Measurements from ENCODE around the gene HNRNPF. TPM values are rescaled to one million over a fixed set of nuclear protein-coding genes. Genes with fewer than 3 reads are reported as not detected.

Gene HNRNPF
- total and polyA plus RNA-seq, 2 of the 4 experiments (the other 2 are of a cell fraction), result 169 to 207 TPM

- H2BK5ac ChIP-seq (ENCODE audit: low read depth, low read length, poor library complexity, severe bottlenecking), result no peak overlapping the region
- H4K20me1 ChIP-seq (ENCODE audit: insufficient read depth, low read length), result no peaks in the 10 kb centered on the region
- no peak overlapping the region for H2BK20ac ChIP-seq (ENCODE audit: low read depth, low read length)
- no peak overlapping the region for H2BK15ac ChIP-seq (ENCODE audit: low read depth, low read length)
- POLR2A ChIA-PET (ENCODE audit: unreplicated experiment), result interaction anchor here (0.6 kb wide), 2 partner anchors 9 to 11 kb away, joined by 3 to 5 read pairs; no protein-coding TSS in a partner anchor
- peaks cover 16% of the 10 kb centered on the region for H3K27me3 ChIP-seq (ENCODE audit: control insufficient read depth, insufficient read depth, low read length)
- no peak overlapping the region for H4K8ac ChIP-seq (ENCODE audit: low read depth in 2 of 2, low read length in 2 of 2)
- H3K4me1 ChIP-seq (ENCODE audit: control insufficient read depth, insufficient read depth, low read length), result no peaks in the 10 kb centered on the region
- no peak overlapping the region for H2AFZ ChIP-seq (replicated peaks; ENCODE audit: low read length, poor library complexity)
- H3K79me1 ChIP-seq (ENCODE audit: low read depth in 1 of 2, low read length in 2 of 2), result no peaks in the 10 kb centered on the region
- H3K36me3 ChIP-seq (ENCODE audit: control insufficient read depth, insufficient read depth, low read length), result no peaks in the 10 kb centered on the region
- no peak overlapping the region for H3K4ac ChIP-seq (ENCODE audit: low read depth, low read length)
- H4K91ac ChIP-seq (ENCODE audit: insufficient read depth, low read depth, low read length), result no peak overlapping the region
- H2AK9ac ChIP-seq (replicated peaks; ENCODE audit: low read depth, low read length, poor library complexity), result no peak overlapping the region
- CTCF ChIA-PET, result no interaction called here
- no peaks in the 10 kb centered on the region for H3K9me1 ChIP-seq (ENCODE audit: insufficient read depth, low read length)
- H3K23ac ChIP-seq (ENCODE audit: low read depth, low read length), result no peak overlapping the region
- no peak overlapping the region for H4K5ac ChIP-seq (ENCODE audit: low read depth, low read length)
- H3K9ac ChIP-seq (ENCODE audit: low read depth, low read length), result no peak overlapping the region
- no TSS peak for BruUV-seq (replicated peaks)
- H3K9me3 ChIP-seq (ENCODE audit: control insufficient read depth, insufficient read depth, low read length), result no peaks in the 10 kb centered on the region
- no peak overlapping the region for H2BK120ac ChIP-seq (ENCODE audit: low read depth, low read length)
- DNase-seq (no peak), ATAC-seq (ENCODE audit: low read depth) (no peak)
- no CpG with 5 or more reads among the region's 3 CpGs for WGBS, 2 experiments (ENCODE audit: extremely low coverage in 2 of 2, insufficient read length in 1 of 2)
- H3K4me3 ChIP-seq (ENCODE audit: insufficient read depth, low read depth, low read length), result no peak overlapping the region
- TF ChIP-seq RAD21 (IDR thresholded peaks at IDR 0.05; ENCODE audit: low read length), result no peak
- TF ChIP-seq NFE2L2 (IDR thresholded peaks at IDR 0.05; ENCODE audit: low read depth, low read length), result no peak
- no peak for TF ChIP-seq CHD1 (IDR thresholded peaks at IDR 0.05; ENCODE audit: low read depth, low read length)
- TF ChIP-seq MXI1 (IDR thresholded peaks at IDR 0.05; ENCODE audit: borderline replicate concordance, low read depth, low read length), result no peak
- no peak for TF ChIP-seq MAFK (IDR thresholded peaks at IDR 0.05; ENCODE audit: low read depth, low read length)
- no peak for TF ChIP-seq CEBPB (IDR thresholded peaks at IDR 0.05; ENCODE audit: low read depth, low read length)
- no peak for TF ChIP-seq CTCF (conservative IDR thresholded peaks at IDR 0.05; ENCODE audit: low read depth, low read length)
- TF ChIP-seq MAZ (IDR thresholded peaks at IDR 0.05; ENCODE audit: borderline replicate concordance, low read depth, low read length), result no peak
- TF ChIP-seq BHLHE40 (IDR thresholded peaks at IDR 0.05; ENCODE audit: low read depth, low read length), result no peak
- no peak for TF ChIP-seq FOS (IDR thresholded peaks at IDR 0.05; ENCODE audit: low read depth, low read length)
- no peak for TF ChIP-seq RFX5 (IDR thresholded peaks at IDR 0.05; ENCODE audit: low read depth, low read length)
- TF ChIP-seq ELK1 (IDR thresholded peaks at IDR 0.05; ENCODE audit: borderline replicate concordance, low read depth, low read length), result no peak
- dilution Hi-C loops (cut with HindIII; ENCODE audit: low sequenced_read_pairs, unreplicated experiment) (no loop called here), intact Hi-C loops (cut with micrococcal nuclease) (no loop called here), in situ Hi-C loops (cut with MboI; ENCODE audit: low sequenced_read_pairs) (no loop called here)
- no peak overlapping the region for H3K56ac ChIP-seq (ENCODE audit: extremely low read depth, insufficient read depth, low read length)
- no peak overlapping the region for H3K14ac ChIP-seq (replicated peaks; ENCODE audit: low read depth, low read length)
- H2AK5ac ChIP-seq (ENCODE audit: low read depth, low read length), result no peak overlapping the region
- no peak overlapping the region for H3K18ac ChIP-seq (ENCODE audit: low read depth, low read length)
- no peak overlapping the region for H3K4me2 ChIP-seq (ENCODE audit: low read depth, low read length)
- H3K27ac ChIP-seq (ENCODE audit: insufficient read depth, low read length), result no peak overlapping the region
Measured at GRCh38 chr10:43353495-43354329, 55.3 kb downstream of the HNRNPF start.
